Sigmoid colon (tissue), 3 donors: ENCODE measurements around the gene LCP1.

ENCODE experiments used
- POLR2A ChIP-seq, 2 donors: fragments of 450-650 bp; IDR thresholded peaks; one replicate each; pipeline ENCODE4 v1.6.1; 2016; ENCODE audit warnings: antibody characterized with exemption in 2 of 2, mild to moderate bottlenecking in 2 of 2, moderate library complexity in 2 of 2
- TF ChIP-seq, protein P1 (sequence below), 4 experiments: fragments of 450-650 bp in 3 of 4; fragments of 200-600 bp in 1 of 4; IDR thresholded peaks; one replicate each; pipeline ENCODE4 v1.5.1; 2016 to 2019; ENCODE audit warnings: antibody characterized with exemption in 4 of 4, mild to moderate bottlenecking in 3 of 4, moderate library complexity in 2 of 4

DNA sequence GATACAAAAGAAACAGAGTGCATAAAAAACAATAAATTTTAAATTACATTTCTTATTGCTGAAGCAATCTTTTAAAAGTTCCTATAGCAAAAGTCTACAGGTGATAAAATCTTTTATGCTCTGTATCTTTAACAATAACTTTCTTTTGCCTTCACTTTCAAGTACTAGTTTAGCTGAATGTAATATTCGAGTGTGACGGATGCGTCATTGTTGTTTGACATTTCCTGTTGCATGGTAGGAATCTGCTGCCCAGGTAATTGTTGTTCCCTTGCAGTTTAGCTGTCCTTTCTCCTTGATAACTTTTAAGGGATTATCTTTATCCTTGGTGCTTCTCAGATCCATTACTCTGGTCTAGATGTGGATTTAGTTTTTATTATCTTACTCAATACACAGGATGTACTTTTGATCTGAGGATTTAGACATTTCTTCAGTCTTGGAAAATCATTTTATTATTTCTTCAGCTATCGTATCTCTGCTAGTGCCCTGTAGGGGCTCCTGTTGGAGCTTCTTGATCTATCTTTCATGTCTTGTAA, 75.1 kb downstream of the LCP1 start:
- TF ChIP-seq POLR2A (IDR thresholded peaks at IDR 0.05): no peak
- TF ChIP-seq, protein P1, sequence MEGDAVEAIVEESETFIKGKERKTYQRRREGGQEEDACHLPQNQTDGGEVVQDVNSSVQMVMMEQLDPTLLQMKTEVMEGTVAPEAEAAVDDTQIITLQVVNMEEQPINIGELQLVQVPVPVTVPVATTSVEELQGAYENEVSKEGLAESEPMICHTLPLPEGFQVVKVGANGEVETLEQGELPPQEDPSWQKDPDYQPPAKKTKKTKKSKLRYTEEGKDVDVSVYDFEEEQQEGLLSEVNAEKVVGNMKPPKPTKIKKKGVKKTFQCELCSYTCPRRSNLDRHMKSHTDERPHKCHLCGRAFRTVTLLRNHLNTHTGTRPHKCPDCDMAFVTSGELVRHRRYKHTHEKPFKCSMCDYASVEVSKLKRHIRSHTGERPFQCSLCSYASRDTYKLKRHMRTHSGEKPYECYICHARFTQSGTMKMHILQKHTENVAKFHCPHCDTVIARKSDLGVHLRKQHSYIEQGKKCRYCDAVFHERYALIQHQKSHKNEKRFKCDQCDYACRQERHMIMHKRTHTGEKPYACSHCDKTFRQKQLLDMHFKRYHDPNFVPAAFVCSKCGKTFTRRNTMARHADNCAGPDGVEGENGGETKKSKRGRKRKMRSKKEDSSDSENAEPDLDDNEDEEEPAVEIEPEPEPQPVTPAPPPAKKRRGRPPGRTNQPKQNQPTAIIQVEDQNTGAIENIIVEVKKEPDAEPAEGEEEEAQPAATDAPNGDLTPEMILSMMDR (IDR thresholded peaks at IDR 0.05): no peak
